Measurements from ENCODE around the gene SIDT2. TPM values are rescaled to one million over a fixed set of nuclear protein-coding genes. Genes with fewer than 3 reads are reported as not detected.

Gene SIDT2
- total RNA-seq, 3 donors from 2014 or later: 69.8 to 76.3 (median 71.4) TPM

- peaks cover 51% of the 10 kb centered on the region for H3K4me1 ChIP-seq (ENCODE audit: low read depth)
- ATAC-seq: no peak
- TF ChIP-seq, protein P1, sequence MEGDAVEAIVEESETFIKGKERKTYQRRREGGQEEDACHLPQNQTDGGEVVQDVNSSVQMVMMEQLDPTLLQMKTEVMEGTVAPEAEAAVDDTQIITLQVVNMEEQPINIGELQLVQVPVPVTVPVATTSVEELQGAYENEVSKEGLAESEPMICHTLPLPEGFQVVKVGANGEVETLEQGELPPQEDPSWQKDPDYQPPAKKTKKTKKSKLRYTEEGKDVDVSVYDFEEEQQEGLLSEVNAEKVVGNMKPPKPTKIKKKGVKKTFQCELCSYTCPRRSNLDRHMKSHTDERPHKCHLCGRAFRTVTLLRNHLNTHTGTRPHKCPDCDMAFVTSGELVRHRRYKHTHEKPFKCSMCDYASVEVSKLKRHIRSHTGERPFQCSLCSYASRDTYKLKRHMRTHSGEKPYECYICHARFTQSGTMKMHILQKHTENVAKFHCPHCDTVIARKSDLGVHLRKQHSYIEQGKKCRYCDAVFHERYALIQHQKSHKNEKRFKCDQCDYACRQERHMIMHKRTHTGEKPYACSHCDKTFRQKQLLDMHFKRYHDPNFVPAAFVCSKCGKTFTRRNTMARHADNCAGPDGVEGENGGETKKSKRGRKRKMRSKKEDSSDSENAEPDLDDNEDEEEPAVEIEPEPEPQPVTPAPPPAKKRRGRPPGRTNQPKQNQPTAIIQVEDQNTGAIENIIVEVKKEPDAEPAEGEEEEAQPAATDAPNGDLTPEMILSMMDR (IDR thresholded peaks at IDR 0.05): no peak
Measured at GRCh38 chr11:117219455-117219854, 40.9 kb downstream of the SIDT2 start.

DNA sequence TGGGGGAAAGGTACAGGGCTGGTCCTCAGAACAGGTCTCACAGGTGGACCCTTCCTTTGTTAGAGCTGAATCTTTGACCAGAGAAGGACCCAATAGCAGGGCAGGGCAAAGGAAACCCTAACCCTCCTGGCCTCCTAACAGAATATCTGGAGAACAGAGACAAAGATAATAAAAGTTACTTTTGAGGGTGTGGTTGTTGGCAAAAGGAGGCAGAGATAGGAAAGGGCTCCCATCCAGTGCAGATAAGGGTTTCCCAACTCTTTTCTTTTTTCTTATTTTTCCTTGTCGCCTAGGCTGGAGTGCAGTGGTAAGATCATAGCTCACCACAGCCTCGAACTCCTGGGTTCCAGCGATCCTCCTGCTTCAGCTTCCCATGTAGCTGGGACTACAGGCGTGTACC lies 41.5 kb downstream of the SIDT2 start:
- TF ChIP-seq, protein P1 (IDR thresholded peaks at IDR 0.05): no peak
- intact Hi-C loops (cut with DNase I, micrococcal nuclease): no loop called here
- H3K9me3 ChIP-seq: no peaks in the 10 kb centered on the region
- H3K4me1 ChIP-seq (ENCODE audit: low read depth): peaks cover 56% of the 10 kb centered on the region
- no peak overlapping the region for H3K4me3 ChIP-seq
- DNase-seq: peak in 1 of 3 donors; percentile 15
- no peaks in the 10 kb centered on the region for H3K36me3 ChIP-seq (ENCODE audit: low read depth)
- ATAC-seq: peak; percentile 30

More at GRCh38 chr11:117219455-117219854, 40.9 kb downstream of the SIDT2 start:
- Histone ChIP-seq H3K36me3 (ENCODE audit: low read depth) (no peaks in the 10 kb centered on the region), H3K4me3 (no peak overlapping the region), H3K9me3 (no peaks in the 10 kb centered on the region)
- intact Hi-C loops (cut with DNase I, micrococcal nuclease): no loop called here
- peak in 1 of 3 donors; percentile 7 for DNase-seq

DNA sequence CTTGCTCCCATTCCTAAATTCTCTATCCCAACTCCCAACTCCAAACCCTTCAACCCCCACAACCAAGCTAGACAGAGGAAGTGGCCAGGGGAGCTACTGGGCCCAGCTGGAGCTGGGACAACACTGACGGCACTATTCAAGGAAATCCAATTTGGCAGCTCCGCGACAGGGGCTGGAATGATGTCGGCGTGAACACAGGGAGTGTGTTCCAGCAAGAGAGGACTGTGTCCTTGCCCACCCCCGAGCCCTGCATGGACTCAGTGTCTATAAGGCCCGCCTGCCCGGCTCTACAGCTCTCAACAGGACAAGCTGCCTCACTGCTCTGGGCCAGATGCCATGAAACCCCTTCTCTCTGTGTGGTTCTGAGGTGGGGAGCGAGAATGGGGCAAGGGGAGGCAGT lies 42.0 kb downstream of the SIDT2 start:
- DNase-seq: peak in 2 of 3 donors; percentile 42 to 68
- no peak overlapping the region for H3K4me3 ChIP-seq
- intact Hi-C loops (cut with DNase I, micrococcal nuclease): no loop called here
- TF ChIP-seq, protein P1 (IDR thresholded peaks at IDR 0.05): no peak
- H3K4me1 ChIP-seq (ENCODE audit: low read depth): peaks cover 62% of the 10 kb centered on the region
- no peaks in the 10 kb centered on the region for H3K36me3 ChIP-seq (ENCODE audit: low read depth)
- ATAC-seq: no peak
- no peaks in the 10 kb centered on the region for H3K9me3 ChIP-seq

DNA sequence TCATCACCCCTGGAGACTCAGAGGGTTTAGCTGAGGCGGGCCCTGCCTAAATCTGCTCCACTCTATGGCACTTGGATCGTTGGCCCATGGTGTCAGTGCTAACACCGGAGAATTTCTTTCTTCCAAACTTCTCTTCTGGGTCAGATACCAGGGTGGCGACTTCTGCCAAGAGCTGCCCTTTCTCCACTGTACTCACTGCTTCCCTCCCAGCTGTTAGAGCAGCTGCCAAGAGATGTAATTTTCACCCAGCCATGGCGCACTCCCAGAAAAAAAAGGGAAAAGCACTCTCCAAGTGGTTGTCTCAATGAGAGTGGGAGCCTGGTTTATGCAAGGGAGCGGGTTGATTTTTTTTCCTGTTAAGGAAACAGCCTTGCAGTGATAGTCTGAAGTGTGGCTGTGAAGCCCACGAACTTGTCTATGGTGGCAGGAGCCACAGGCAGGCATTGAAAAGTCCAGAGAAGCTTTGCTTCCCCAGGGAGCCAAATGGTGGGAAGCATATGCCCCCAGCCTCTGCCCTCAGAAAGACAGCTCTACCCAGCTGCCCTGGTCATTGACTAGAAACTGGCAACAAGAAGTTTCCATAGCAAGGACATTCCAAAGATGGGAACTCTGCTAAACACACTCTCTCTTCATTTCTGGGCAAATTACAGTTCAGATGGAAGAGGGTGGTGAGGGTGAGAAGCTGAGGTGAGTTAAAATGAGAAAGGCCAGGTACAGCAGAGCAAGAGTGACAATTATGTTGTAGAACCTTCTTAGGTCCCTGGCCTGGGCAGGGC lies 42.6 kb downstream of the SIDT2 start:
- intact Hi-C loops (cut with DNase I, micrococcal nuclease): no loop called here
- peak in 1 of 3 donors; percentile 21 for DNase-seq
- no peak for ATAC-seq
- H3K4me3 ChIP-seq: no peak overlapping the region
- H3K4me1 ChIP-seq (ENCODE audit: low read depth): peaks cover 65% of the 10 kb centered on the region
- TF ChIP-seq, protein P1 (IDR thresholded peaks at IDR 0.05): no peak
- H3K9me3 ChIP-seq: no peaks in the 10 kb centered on the region
- no peaks in the 10 kb centered on the region for H3K36me3 ChIP-seq (ENCODE audit: low read depth)

DNA sequence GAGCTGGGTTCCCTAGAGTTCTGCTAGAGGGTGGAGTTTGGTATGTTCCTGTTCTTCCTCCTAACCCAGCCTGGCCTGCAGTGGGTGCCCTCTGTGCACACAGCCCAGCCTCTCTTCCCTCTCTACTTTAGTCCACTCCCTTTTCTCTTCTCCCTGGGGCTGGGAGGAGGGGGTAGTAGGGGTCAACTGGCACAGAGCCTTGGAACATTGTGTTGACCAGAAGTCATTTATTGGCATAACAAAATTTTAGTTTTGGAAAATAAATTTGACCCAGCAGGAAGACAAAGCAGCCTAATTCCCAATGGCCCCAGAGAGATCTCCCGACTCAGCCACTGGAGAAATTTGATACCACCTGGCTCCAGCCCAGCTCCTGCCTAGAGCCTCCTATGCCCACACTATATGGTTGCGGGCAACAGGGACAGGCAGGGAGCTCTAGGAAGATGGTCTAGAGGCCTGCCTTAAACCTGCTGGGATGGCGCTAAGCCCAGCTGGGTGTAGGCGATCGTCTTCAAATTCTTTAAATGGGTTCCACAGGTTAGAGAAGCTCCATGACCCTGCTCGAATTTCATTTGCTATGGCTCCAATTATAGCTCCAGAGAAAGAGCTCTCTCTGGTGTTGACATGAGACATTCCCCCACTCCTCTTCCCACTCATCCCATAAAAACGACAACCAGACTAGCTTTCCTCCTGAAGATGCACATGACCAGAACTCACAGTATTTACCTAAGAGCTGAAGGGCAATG lies 43.4 kb downstream of the SIDT2 start:
- no peaks in the 10 kb centered on the region for H3K36me3 ChIP-seq (ENCODE audit: low read depth)
- no peaks in the 10 kb centered on the region for H3K9me3 ChIP-seq
- H3K4me1 ChIP-seq (ENCODE audit: low read depth): peaks cover 70% of the 10 kb centered on the region
- H3K4me3 ChIP-seq: no peak overlapping the region
- intact Hi-C loops (cut with DNase I, micrococcal nuclease): no loop called here
- DNase-seq (peak in 2 of 3 donors; percentile 64 to 77), ATAC-seq (peak; percentile 74)
- TF ChIP-seq, protein P1 (IDR thresholded peaks at IDR 0.05): no peak
